Stimulated activated CD8-positive, alpha-beta memory T cell treated with anti-CD3 and anti-CD28 coated beads, Interleukin-15, amount 100 ng/mL, for 1 hour (primary cell): ENCODE data around the gene SLIT3.

Source experiments
- DNase-seq: peaks from one replicate; pipeline ENCODE4 v3.0.0-alpha.2; 2020; ENCODE audit warnings: low read depth

The SLIT3 gene

GRCh38 chr5:168860503-168860902 lies 440.4 kb downstream of the SLIT3 start:
- no peak for DNase-seq

DNA sequence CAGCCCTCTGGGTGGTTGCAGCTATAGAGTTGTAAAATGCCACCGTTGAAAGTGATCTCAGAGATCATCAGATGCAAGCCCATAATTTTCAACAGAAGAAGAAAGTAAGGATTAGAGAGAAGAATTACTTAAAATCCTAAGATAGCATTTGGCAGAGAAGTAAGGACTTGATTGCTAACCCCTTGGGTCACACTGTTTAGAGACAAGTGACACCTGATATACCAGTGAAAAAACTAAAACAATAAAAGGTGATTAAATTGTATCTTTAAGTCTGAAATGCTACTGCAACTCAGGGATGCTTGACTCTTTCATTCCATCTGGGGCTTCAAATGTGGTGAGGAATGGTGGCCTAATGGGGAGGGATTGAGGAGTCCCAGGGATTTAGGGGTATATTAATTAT lies 440.9 kb downstream of the SLIT3 start:
- DNase-seq = no peak

GRCh38 chr5:168859471-168859870 lies 441.5 kb downstream of the SLIT3 start:
- no peak for DNase-seq

DNA sequence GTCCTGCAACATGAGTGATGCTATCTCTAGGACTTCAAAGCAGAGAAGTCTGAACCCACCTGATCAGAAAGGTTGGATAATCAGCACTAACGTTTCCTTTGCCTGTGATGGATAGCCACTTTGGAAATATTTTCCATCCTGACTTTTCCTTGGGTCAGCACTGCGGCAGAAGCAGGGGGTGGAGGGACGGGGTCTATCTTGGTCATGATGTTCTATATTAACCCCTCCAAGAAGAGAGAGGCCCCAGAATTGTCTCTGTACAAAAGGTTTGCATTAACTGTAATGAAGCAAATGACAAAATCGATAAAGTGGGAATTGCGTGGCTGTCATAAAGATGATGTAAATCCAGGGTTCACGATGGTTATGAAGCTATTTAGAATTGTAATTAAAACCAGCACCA lies 441.9 kb downstream of the SLIT3 start:
- no peak for DNase-seq

GRCh38 chr5:168858371-168858770 lies 442.6 kb downstream of the SLIT3 start:
- DNase-seq = no peak

DNA sequence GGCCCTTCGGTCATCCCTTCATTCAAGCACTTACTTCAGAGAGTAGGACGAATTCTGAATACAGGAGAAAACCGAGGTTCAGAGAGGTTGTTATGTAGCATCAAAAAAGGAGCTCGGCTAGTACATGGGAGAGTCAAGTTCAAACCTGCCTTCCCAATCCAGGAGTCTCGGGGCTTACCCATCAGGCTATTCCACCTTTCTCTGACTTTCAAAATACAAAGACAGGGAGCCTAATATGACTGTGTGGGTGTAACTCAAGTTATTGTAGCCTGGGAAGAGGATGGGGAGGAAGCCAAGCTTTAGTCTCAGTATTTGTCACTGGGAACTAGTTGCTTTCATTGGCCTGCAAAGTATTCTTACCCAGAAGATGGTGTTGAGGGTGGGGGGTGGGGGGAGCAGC lies 447.0 kb downstream of the SLIT3 start:
- no peak for DNase-seq

DNA sequence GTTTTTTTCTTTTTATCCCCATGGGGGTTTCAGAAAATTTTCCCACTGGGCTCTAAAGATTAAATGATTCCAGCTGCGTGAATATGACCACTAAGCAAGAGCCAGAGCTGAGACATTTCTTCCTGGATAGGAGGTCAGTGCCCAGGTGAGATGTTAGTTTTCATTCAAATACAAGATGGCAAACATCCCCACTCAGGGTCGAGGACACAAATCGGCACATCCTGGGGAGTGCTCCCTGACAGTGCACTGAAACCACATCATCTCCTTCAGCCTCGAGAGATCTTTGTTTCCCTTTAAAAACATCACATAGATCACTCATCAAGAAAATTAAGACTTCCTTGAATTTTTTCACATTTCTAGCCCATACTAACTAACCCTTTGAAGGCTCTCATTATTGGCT lies 448.6 kb downstream of the SLIT3 start:
- DNase-seq = no peak

DNA sequence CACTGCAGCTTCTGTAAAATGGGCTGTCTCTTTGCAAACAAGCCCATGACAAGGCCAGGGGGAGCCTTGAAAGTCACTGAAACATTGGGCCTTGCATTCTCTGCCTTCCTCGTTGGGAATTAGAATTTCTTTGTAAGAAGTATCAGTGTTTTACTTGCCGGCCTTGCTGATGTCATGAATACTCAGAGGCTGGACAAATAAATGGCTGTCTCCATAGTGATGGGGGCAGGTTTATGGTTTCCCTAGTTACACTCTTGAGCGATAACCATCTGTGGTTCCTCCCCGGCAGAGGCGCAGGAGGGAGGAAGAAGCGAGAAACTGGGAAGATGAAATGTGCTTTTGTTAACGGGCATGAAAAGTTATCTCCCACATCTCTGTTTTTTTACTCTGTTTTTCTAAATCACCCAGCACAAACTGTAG lies 449.0 kb downstream of the SLIT3 start:
- no peak for DNase-seq

- DNase-seq = no peak
Measured at GRCh38 chr5:168850683-168851082, 450.3 kb downstream of the SLIT3 start.

DNA sequence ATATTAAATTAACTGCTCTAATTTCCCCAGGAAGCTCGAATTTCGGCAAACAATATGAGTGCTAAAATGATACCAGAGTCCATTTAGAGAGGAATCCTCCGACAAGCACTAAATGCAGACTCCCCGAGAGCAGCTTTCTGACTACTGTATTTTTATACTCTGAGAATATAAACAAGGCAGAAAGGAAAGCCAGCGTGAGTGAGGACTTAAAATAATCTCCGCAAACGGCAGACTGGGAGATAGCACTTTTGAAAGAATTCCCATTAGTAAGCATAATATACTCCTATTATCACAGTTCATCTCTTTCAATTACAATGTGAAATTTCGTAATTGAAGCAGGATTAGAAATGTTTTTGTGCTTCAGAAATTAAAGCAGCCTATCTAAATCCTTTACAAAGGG lies 452.4 kb downstream of the SLIT3 start:
- no peak for DNase-seq

GRCh38 chr5:168847511-168848073 lies 453.3 kb downstream of the SLIT3 start:
- no peak for DNase-seq

DNA sequence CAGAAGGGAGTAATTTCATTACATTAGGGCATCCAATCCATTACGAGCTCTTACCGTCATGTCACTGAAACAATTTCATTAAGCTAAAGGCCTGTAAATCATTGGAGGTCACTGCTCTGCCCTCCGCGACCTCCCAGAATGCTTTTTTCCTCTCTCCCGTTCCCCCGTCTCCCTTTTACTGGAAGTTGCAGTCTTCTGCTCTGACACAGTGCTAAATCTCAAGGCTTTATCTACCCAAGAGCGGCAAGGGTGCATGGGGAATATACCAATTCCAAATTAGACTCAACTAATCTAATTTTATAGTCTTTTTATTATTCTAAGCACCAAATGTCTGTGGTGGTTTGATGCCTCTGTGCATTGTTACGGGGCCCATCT lies 456.0 kb downstream of the SLIT3 start:
- no peak for DNase-seq

GRCh38 chr5:168844016-168844921 lies 456.7 kb downstream of the SLIT3 start:
- DNase-seq = no peak

GRCh38 chr5:168843277-168844015 lies 457.5 kb downstream of the SLIT3 start:
- no peak for DNase-seq

DNA sequence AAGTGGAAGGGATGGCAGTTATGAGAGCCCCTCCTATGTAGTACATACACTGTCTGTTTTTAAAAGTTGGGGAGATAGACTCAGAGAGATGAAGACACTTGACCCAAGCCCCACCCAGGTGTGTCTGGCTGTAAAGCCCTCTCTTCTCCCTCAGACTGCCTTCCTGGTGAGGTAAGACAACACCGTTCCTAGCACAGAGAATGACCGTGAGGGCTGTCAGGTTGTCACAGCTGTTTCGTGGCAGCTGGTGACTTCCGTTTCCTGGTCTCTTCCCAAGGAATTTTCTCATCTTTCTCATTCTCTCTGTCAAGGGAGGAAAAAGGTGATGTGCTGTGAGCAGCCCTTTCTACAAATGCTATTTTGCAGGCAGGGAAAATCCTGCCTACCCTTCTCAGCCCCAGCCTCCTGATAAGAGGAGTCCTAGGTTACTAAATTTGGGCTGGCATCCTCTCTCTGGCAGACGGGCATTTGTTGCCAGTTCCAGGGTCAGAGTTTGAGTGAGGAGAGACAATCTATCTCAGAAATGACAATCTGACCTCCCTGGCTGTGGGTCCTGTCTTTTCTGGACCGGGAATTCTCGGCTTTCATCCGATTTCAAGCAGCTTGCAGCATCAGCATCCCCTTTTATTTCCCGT lies 458.3 kb downstream of the SLIT3 start:
- DNase-seq = no peak

DNA sequence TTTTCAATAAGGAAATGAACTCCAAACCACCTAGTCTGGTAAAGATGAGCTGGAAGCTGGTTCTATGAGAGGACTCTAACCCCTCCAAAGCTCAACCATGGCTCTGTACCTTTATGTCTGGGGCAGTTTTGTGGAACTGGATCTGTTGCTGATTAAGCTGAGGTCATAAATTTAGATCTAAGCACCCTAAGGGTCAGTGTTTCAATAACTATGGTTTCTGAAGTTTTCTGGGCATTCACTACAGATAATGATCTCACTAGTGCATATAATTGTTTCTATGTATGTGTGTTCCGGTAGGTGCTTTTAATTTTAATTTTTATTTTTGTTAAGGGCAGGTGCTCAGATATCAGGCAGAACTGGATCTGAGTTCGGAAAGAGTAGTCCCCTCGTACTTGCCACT lies 463.1 kb downstream of the SLIT3 start:
- DNase-seq = no peak

GRCh38 chr5:168836603-168837231 lies 464.2 kb downstream of the SLIT3 start:
- DNase-seq = no peak

GRCh38 chr5:168833936-168834335 lies 467.0 kb downstream of the SLIT3 start:
- DNase-seq = no peak

GRCh38 chr5:168833383-168833782 lies 467.6 kb downstream of the SLIT3 start:
- no peak for DNase-seq

DNA sequence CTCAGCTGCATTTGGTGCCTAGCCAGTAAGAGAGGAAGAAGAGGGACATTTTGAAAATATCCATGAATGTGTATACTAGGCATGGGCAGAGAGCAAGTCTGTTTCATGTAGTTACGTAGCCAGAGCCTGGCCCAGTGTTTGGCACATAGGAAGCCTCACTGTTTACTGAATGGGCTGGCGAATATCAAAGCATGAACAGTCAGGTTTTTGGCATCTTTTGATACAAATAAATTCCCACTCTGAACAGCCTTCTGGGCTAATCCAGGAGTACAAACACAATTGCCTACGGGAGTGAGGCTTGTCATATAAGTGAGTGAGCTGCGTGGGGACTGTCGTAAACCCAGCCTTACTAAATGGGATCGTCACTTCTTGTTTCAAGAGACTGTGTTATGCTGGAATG lies 468.6 kb downstream of the SLIT3 start:
- DNase-seq = no peak

GRCh38 chr5:168831383-168831782 lies 469.6 kb downstream of the SLIT3 start:
- no peak for DNase-seq

- no peak for DNase-seq
Measured at GRCh38 chr5:168830833-168831232, 470.1 kb downstream of the SLIT3 start.
